Measurements from ENCODE around the gene TFCP2.

The TFCP2 gene

GRCh38 chr12:51047655-51048540 lies 125.0 kb downstream of the TFCP2 start, which contains the start of gene LETMD1:
TSS of gene LETMD1 (plus strand) at chr12:51048327. CDS start at chr12:51048357, 30 bp downstream.
- DNase-seq: peak; percentile 84 to 99 (median 96)
